Measurements from ENCODE around the gene A1CF.
"Not testable (repeated sequence)": the region's sequence is repeated elsewhere in the genome, so short reads cannot be mapped to it uniquely, and the experiment has no call there.

Gene A1CF

DNA sequence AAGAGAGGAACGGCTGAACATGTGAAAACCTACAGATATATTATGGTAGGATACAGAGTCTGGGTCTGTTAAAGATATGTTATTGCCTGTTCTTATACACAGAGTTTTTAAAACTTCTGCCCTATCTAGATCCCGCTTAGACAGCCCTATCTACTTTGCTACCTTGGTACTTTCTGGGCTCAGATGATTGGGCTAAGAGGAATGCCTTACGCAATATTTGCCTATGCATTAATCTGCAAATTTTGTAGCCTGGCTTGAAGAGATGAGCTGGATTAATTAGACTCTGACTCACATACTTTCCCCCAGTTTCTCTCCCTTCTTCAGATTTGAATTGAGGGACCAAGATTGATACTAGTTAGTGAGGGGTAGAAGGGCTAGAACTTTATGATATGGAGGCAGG, 33.6 kb upstream of the A1CF start:
- TF ChIP-seq, protein P1, sequence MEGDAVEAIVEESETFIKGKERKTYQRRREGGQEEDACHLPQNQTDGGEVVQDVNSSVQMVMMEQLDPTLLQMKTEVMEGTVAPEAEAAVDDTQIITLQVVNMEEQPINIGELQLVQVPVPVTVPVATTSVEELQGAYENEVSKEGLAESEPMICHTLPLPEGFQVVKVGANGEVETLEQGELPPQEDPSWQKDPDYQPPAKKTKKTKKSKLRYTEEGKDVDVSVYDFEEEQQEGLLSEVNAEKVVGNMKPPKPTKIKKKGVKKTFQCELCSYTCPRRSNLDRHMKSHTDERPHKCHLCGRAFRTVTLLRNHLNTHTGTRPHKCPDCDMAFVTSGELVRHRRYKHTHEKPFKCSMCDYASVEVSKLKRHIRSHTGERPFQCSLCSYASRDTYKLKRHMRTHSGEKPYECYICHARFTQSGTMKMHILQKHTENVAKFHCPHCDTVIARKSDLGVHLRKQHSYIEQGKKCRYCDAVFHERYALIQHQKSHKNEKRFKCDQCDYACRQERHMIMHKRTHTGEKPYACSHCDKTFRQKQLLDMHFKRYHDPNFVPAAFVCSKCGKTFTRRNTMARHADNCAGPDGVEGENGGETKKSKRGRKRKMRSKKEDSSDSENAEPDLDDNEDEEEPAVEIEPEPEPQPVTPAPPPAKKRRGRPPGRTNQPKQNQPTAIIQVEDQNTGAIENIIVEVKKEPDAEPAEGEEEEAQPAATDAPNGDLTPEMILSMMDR (IDR thresholded peaks at IDR 0.05; ENCODE audit: borderline replicate concordance, control extremely low read depth, extremely low read depth, insufficient read depth, missing control alignments): no peak
- in situ Hi-C loops (cut with MboI; ENCODE audit: low sequenced_read_pairs, unreplicated experiment): no loop called here
- no peak for DNase-seq (ENCODE audit: low spot score)

- TF ChIP-seq, protein P1 (IDR thresholded peaks at IDR 0.05; ENCODE audit: borderline replicate concordance, control extremely low read depth, extremely low read depth, insufficient read depth, missing control alignments): no peak
- in situ Hi-C loops (cut with MboI; ENCODE audit: low sequenced_read_pairs, unreplicated experiment): no loop called here
- no peak for DNase-seq (ENCODE audit: low spot score)
These were observed 33.1 kb upstream of the A1CF start for GRCh38 chr10:50918529-50918928.

DNA sequence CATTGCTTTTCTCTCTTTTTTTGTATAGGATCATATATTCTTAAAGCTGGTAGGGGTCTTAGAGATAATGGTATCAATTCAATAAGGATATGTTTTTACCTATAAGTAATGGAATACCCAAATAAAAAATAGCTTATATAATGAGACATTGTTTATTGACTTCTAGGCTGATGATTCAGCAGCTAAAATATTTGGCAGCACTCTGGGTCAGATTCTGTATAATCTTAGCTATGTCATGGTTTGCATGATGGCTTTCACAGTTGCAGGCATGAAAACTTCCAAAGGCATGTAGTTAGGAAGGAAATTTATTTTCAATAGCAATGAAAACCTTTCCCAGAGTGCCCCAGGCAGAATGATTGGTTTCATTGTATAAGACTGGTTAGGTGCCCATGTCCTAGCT, 32.1 kb upstream of the A1CF start:
- TF ChIP-seq, protein P1 (IDR thresholded peaks at IDR 0.05; ENCODE audit: borderline replicate concordance, control extremely low read depth, extremely low read depth, insufficient read depth, missing control alignments): no peak
- DNase-seq (ENCODE audit: low spot score): no peak
- in situ Hi-C loops (cut with MboI; ENCODE audit: low sequenced_read_pairs, unreplicated experiment): no loop called here

DNA sequence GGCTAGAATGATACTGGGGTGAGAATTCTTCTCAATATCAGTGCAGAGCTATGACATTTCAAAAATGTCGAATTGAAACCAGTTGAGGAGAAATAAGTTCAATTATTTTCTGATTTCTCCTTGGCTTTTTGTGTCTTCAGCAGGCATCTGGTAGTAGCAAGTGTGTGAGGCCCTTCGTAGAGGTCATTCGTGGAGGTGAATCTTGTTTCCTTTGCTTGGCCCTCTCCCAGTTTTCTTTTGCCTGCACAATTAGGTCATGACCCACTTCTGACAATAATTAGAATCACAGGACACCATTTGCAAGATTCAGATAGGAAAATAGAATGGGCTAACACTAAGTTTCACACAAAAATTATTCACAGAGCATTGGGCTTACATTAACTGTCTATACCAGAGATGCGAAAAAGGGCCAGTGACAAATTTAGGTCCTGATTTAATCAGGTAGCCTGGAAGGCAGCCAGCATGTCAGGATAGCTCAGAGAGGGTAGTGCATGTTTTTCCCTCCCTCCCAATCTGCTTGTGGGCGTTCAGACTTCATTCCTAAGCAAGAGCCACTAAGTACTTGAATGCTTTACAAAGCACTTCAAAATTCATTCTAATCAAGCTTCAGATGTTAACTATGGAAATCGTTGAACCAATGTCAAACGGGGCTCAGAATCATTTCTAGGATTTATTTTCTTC, 24.0 kb upstream of the A1CF start:
- DNase-seq (ENCODE audit: low spot score): no peak
- TF ChIP-seq, protein P1 (IDR thresholded peaks at IDR 0.05; ENCODE audit: borderline replicate concordance, control extremely low read depth, extremely low read depth, insufficient read depth, missing control alignments): no peak
- in situ Hi-C loops (cut with MboI; ENCODE audit: low sequenced_read_pairs, unreplicated experiment): no loop called here

GRCh38 chr10:50908366-50908765, 22.9 kb upstream of the A1CF start:
- DNase-seq (ENCODE audit: low spot score): no peak
- in situ Hi-C loops (cut with MboI; ENCODE audit: low sequenced_read_pairs, unreplicated experiment): no loop called here
- TF ChIP-seq, protein P1 (IDR thresholded peaks at IDR 0.05; ENCODE audit: borderline replicate concordance, control extremely low read depth, extremely low read depth, insufficient read depth, missing control alignments): no peak

- DNase-seq (ENCODE audit: low spot score); in situ Hi-C loops (cut with MboI; ENCODE audit: low sequenced_read_pairs, unreplicated experiment): not testable (repeated sequence)
These were observed 20.4 kb upstream of the A1CF start for GRCh38 chr10:50905797-50906196.

DNA sequence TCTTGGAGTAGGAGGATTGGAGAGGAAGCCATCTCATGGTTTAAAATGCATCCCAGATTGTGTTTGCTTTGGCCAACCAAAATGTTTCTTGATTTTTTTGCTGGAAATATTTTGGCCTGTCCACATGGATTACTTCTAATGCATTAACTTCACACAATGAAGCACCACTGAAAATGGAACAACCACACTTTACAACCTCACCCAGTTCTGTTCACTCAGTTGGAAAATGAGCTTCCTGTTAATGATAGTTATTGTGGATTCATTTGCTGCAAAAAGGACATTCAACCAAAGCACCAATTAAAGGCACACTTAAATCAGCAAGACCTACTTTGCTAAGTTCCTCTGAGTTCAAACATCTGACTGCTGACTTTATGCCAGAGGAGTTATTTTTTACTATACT, 11.3 kb upstream of the A1CF start:
- TF ChIP-seq, protein P1 (IDR thresholded peaks at IDR 0.05; ENCODE audit: borderline replicate concordance, control extremely low read depth, extremely low read depth, insufficient read depth, missing control alignments): no peak
- no peak for DNase-seq (ENCODE audit: low spot score)
- in situ Hi-C loops (cut with MboI; ENCODE audit: low sequenced_read_pairs, unreplicated experiment): no loop called here

Measured in GM13976 (cell line).